ENCODE measurements around the gene CDC20B.

CDC20B gene

DNA sequence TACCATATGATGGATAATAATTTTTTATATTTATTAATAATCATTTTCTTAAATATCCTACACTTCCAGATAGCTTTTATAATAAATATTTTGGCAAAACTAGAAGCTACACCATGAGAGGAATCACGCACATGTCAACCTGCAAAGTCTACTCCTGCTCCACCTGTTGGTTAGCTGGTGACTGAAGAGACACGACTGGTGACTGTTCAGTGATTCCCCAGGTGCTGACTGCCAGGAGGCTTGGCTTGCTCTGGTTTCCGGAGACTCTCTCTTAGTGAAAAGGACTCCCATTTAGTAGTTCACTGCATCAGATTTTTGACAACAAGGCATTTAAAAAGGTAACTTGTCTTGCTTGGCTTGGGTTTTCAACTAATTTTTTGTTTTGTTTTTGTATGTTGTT is 49.6 kb downstream of the CDC20B start:
- H3K27ac ChIP-seq (replicated peaks), result no peak overlapping the region
- H3K27me3 ChIP-seq (ENCODE audit: insufficient read depth, poor library complexity, severe bottlenecking), result no peaks in the 10 kb centered on the region
- no peak for DNase-seq (ENCODE audit: low read depth in 1 of 2, low spot score in 1 of 2)
- no peak for TF ChIP-seq SPI1 (IDR thresholded peaks at IDR 0.05; ENCODE audit: borderline replicate concordance, low read depth)
- TF ChIP-seq, protein P1, sequence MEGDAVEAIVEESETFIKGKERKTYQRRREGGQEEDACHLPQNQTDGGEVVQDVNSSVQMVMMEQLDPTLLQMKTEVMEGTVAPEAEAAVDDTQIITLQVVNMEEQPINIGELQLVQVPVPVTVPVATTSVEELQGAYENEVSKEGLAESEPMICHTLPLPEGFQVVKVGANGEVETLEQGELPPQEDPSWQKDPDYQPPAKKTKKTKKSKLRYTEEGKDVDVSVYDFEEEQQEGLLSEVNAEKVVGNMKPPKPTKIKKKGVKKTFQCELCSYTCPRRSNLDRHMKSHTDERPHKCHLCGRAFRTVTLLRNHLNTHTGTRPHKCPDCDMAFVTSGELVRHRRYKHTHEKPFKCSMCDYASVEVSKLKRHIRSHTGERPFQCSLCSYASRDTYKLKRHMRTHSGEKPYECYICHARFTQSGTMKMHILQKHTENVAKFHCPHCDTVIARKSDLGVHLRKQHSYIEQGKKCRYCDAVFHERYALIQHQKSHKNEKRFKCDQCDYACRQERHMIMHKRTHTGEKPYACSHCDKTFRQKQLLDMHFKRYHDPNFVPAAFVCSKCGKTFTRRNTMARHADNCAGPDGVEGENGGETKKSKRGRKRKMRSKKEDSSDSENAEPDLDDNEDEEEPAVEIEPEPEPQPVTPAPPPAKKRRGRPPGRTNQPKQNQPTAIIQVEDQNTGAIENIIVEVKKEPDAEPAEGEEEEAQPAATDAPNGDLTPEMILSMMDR (IDR thresholded peaks at IDR 0.05; ENCODE audit: insufficient read depth, low read length), result no peak
- no peak for TF ChIP-seq POLR2AphosphoS5 (IDR thresholded peaks at IDR 0.05; ENCODE audit: low read depth)
- TF ChIP-seq GABPA (IDR thresholded peaks at IDR 0.05; ENCODE audit: low read depth), result no peak
- TF ChIP-seq, protein P2, sequence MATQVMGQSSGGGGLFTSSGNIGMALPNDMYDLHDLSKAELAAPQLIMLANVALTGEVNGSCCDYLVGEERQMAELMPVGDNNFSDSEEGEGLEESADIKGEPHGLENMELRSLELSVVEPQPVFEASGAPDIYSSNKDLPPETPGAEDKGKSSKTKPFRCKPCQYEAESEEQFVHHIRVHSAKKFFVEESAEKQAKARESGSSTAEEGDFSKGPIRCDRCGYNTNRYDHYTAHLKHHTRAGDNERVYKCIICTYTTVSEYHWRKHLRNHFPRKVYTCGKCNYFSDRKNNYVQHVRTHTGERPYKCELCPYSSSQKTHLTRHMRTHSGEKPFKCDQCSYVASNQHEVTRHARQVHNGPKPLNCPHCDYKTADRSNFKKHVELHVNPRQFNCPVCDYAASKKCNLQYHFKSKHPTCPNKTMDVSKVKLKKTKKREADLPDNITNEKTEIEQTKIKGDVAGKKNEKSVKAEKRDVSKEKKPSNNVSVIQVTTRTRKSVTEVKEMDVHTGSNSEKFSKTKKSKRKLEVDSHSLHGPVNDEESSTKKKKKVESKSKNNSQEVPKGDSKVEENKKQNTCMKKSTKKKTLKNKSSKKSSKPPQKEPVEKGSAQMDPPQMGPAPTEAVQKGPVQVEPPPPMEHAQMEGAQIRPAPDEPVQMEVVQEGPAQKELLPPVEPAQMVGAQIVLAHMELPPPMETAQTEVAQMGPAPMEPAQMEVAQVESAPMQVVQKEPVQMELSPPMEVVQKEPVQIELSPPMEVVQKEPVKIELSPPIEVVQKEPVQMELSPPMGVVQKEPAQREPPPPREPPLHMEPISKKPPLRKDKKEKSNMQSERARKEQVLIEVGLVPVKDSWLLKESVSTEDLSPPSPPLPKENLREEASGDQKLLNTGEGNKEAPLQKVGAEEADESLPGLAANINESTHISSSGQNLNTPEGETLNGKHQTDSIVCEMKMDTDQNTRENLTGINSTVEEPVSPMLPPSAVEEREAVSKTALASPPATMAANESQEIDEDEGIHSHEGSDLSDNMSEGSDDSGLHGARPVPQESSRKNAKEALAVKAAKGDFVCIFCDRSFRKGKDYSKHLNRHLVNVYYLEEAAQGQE (IDR thresholded peaks at IDR 0.05; ENCODE audit: insufficient replicate concordance, low read depth), result no peak
- H3K4me3 ChIP-seq (replicated peaks; ENCODE audit: insufficient read depth, low read length), result no peak overlapping the region

DNA sequence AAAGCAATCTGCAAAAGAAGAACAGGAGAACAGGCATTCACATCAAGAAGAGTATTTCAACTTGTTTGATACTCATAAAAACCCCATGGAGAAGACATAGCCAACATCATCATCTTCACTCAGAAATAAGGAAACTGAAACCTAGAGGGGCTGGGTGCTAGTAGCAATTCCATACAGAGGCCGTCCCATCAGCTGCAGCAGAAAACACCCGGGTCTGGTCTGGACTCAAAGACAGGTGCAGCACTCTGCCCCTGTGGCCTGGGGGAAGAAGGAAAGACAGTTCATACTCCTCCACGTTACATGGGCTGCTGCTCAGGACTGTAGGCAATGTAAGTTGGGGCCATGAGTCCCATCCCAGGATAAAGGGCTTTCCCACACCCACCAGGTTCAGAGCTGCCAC is 58.9 kb downstream of the CDC20B start:
- no peak for DNase-seq (ENCODE audit: low read depth in 1 of 2, low spot score in 1 of 2)
- Histone ChIP-seq H3K27me3 (ENCODE audit: insufficient read depth, poor library complexity, severe bottlenecking) (no peaks in the 10 kb centered on the region), H3K27ac (replicated peaks) (no peak overlapping the region), H3K4me3 (replicated peaks; ENCODE audit: insufficient read depth, low read length) (no peak overlapping the region)
- TF ChIP-seq GABPA (IDR thresholded peaks at IDR 0.05; ENCODE audit: low read depth) (no peak), POLR2AphosphoS5 (IDR thresholded peaks at IDR 0.05; ENCODE audit: low read depth) (no peak)

DNA sequence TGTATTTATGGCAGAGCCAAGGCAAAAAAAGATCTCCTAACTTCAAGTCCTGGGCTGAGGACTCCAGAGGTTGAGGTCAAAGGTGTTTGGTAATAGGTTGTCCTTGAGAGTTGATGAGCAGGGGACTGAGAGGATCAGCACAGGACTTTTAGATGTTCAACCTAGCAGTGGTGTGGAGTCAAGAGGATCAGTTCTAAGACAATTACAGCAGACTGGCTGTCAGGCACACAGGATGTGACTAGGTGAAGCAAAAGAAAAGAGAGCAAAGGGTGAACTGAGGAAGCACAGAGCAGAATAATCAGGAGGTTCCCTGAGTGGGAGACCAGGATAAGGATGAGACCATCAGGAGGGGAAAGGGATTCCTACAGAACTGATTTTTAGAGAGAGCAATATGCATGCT is 59.6 kb downstream of the CDC20B start:
- H3K27me3 ChIP-seq (ENCODE audit: insufficient read depth, poor library complexity, severe bottlenecking), result no peaks in the 10 kb centered on the region
- DNase-seq (ENCODE audit: low read depth in 1 of 2, low spot score in 1 of 2), result no peak
- H3K4me3 ChIP-seq (replicated peaks; ENCODE audit: insufficient read depth, low read length), result no peak overlapping the region
- no peak overlapping the region for H3K27ac ChIP-seq (replicated peaks)
- TF ChIP-seq, protein P2 (IDR thresholded peaks at IDR 0.05; ENCODE audit: insufficient replicate concordance, low read depth), result no peak
- no peak for TF ChIP-seq GABPA (IDR thresholded peaks at IDR 0.05; ENCODE audit: low read depth)
- TF ChIP-seq POLR2AphosphoS5 (IDR thresholded peaks at IDR 0.05; ENCODE audit: low read depth), result no peak
- no peak for TF ChIP-seq SPI1 (IDR thresholded peaks at IDR 0.05; ENCODE audit: borderline replicate concordance, low read depth)
- TF ChIP-seq, protein P1 (IDR thresholded peaks at IDR 0.05; ENCODE audit: insufficient read depth, low read length), result no peak

DNA sequence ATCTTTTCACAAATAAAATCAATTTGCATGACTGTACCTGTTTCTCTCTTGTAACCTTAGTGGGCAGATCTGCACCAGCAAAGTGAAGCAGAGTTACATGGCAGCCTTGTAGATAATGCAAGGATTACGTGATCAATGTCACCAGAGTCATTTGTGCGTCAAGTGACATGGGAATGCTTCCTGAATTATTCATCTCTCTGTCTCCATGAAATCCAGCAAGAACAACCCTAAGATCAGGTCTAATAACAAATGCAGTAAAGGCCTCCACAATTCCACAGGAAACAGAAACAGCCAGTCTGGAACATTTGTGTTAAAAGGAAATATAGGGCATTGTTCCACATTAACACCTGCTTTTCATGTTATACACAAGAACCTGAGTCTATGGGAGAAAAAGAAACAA is 62.8 kb downstream of the CDC20B start:
- TF ChIP-seq GABPA (IDR thresholded peaks at IDR 0.05; ENCODE audit: low read depth) (no peak), POLR2AphosphoS5 (IDR thresholded peaks at IDR 0.05; ENCODE audit: low read depth) (no peak), SPI1 (IDR thresholded peaks at IDR 0.05; ENCODE audit: borderline replicate concordance, low read depth) (no peak)
- TF ChIP-seq, protein P2 (IDR thresholded peaks at IDR 0.05; ENCODE audit: insufficient replicate concordance, low read depth), result no peak
- TF ChIP-seq, protein P1 (IDR thresholded peaks at IDR 0.05; ENCODE audit: insufficient read depth, low read length), result no peak
- no peak overlapping the region for H3K4me3 ChIP-seq (replicated peaks; ENCODE audit: insufficient read depth, low read length)
- DNase-seq (ENCODE audit: low read depth in 1 of 2, low spot score in 1 of 2), result no peak

More for the DNA sequence above, 62.8 kb downstream of the CDC20B start:
- Histone ChIP-seq H3K27ac (replicated peaks) (no peak overlapping the region), H3K27me3 (ENCODE audit: insufficient read depth, poor library complexity, severe bottlenecking) (no peaks in the 10 kb centered on the region)
